ENCODE data around the gene C1orf35.

The C1orf35 gene

DNA sequence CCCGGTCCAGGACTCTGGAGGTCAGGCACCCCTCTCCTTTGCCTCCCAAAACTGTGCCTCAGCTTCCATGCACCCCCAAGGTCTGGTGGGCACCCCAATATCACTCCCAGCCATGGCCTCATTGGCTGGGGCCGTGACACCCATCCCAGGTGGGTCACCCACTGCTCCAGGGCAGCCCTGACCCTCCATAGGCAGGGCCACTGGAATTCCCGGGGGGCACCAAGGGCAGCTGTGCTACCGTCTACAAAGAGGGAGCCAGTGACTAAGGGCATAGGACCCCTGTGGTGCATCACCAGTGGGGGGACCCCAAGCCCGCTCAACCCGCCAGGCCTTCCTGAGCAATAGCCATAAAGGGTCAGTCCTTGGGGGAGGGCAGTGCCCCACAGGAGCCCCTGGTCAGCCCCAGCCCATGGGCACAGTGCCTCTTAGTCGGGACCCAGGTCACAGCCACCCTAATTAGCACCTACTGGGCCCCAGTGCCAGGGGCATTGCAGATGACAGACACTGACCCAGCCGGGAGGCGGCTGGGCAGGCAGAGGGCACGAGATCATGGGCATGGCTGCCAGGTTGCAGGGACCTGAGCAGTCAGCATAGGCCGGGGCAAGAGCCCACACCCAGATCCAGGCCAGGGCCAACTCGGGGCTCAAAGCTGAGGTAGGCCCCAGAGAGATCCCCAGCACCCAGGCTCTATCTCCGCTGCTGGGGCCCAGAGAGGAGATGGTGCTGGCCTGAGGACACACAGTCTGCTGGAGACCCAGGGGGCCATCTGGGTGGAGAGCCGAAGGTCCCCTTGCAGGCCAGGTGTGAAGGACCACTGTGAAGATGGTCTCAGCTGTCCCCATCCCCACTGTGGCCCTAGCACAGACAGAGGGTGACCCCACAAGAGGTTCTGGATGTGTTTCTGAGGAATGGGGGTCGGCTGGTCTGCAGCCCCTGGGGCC, 39.6 kb downstream of the C1orf35 start:
- DNase-seq (ENCODE audit: low read depth in 2 of 2) = no peak

DNA sequence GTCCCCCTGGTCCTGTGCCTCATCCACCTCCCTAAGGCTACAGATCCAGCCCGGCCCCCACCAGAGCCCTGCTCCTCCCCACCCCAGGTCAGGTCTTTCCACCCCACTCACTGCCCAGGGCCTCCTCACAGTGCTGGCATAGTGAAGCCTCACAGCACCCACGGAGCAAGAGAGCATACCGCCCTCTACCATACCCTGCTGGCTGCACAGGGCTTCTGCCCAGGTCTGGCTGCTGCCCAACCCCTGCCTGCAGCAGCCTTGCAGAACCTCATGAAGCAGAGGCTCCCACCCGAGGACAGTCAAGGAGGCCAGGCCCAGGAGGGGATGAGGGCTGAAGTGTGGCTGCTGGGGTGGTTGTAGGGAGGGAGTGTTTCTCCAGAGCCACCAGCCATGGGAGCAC, 40.3 kb downstream of the C1orf35 start:
- DNase-seq (ENCODE audit: low read depth in 2 of 2) = no peak

DNA sequence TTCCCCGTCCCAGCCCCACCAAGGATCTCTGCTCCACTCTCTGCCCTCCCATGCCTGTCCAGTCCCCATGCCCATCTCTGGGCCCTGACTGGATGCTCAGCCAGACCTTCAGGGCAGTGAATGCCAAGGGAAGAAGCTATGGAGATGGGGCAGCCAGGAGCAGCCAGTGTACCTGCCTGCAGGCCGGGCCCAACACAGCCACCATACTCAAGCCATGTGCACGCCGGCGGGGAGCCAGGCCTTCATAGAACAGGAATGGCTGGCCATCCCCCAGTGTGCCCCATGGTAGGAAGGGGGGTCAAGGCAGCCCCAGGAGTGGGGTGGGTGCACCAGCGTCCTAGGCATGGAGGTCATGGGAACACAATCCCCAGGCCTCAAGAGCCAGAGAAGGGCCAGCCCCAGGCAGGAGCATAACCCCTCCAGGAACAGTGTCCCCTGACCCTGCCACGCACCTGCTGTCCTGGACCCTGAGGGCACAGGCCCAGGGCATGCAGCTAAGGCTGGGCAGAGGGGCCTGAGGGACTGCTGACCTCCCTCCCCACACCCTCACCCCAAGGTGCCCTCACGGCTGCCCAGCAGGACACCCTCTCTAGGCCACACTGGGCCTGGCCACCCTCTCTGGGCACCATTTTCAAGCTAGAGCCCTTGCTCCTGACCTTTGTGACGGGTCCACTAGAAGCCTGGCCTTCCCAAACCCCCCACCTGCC, 40.9 kb downstream of the C1orf35 start:
- no peak for DNase-seq (ENCODE audit: low read depth in 2 of 2)

DNA sequence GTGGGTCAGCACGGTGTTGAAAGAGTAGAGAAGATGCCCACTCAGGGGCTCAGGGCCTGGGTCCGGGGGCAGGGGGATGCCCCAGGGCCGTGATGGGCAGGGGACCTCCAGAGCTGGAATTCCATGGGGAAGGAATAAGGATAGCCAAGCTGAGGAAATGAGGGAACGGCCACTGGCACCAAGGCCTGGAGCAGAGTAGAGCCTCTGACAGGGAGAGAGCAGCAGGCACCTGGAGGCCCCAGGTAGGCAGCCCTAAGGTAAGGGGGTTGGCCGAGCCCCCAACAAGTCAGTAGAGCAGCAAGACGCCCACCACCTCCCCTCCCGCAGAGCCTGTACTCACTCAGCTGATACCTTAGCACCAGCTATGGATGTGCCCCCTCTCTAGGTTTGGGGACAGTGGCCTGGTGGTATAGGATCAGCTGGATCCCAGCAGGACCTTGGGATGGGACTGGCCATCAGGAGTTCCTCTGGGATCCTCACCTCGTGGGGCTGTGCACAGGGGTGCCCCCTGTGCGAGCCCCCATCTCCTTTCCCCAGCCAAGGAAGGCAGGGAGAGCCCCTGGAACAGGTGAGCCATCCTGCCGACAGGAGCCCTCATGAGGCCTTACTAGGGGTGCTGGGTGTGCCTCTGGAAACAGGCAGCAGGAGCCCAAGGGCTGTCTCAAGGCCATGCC, 41.6 kb downstream of the C1orf35 start:
- no peak for DNase-seq (ENCODE audit: low read depth in 2 of 2)

DNA sequence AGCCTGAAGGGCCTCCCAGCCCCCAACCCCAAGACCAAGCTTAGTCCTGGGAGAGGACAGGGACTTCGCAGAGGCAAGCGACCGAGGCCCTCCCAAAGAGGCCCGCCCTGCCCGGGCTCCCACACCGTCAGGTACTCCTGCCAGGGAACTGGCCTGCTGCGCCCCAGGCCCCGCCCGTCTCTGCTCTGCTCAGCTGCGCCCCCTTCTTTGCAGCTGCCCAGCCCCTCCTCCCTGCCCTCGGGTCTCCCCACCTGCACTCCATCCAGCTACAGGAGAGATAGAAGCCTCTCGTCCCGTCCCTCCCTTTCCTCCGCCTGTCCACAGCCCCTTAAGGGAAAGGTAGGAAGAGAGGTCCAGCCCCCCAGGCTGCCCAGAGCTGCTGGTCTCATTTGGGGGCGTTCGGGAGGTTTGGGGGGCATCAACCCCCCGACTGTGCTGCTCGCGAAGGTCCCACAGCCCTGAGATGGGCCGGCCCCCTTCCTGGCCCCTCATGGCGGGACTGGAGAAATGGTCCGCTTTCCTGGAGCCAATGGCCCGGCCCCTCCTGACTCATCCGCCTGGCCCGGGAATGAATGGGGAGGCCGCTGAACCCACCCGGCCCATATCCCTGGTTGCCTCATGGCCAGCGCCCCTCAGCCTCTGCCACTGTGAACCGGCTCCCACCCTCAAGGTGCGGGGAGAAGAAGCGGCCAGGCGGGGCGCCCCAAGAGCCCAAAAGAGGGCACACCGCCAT, 42.5 kb downstream of the C1orf35 start:
- no peak for DNase-seq (ENCODE audit: low read depth in 2 of 2)

DNA sequence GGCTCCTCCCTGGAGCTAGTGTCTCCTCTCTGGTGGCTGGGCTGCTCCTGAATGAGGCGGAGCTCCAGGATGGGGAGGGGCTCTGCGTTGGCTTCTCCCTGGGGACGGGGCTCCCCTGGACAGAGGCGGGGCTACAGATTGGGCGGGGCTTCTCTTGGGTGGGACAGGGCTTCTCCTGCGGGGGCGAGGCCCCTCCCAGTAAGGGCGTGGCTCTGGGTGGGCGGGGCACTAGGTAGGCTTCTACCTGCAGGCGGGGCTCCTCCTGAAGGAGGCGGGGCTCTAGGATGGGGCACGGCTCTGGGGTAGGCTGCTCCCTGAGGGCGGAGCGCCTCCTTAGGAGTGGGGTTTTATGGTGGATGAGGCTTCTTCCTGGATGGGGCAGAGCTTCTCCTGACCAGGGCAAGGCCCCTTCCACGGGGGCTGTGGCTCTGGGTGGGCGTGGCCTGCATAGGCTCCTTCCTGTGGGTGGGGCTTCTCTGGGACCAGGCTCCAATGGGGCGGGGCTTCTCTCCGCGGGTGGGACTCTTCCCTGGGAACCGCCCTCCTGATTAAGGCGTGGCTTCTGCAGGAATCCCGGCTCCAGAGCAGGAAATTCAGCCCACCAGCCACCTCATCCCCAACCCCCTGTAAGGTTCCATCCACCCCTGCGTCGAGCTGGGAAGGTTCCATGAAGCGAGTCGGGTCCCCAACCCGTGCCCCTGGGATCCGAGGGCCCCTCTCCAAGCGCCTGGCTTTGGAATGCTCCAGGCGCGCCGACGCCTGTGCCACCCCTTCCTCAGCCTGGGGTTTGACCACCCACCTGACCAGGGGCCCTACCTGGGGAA, 43.3 kb downstream of the C1orf35 start:
- no peak for DNase-seq (ENCODE audit: low read depth in 2 of 2)

DNA sequence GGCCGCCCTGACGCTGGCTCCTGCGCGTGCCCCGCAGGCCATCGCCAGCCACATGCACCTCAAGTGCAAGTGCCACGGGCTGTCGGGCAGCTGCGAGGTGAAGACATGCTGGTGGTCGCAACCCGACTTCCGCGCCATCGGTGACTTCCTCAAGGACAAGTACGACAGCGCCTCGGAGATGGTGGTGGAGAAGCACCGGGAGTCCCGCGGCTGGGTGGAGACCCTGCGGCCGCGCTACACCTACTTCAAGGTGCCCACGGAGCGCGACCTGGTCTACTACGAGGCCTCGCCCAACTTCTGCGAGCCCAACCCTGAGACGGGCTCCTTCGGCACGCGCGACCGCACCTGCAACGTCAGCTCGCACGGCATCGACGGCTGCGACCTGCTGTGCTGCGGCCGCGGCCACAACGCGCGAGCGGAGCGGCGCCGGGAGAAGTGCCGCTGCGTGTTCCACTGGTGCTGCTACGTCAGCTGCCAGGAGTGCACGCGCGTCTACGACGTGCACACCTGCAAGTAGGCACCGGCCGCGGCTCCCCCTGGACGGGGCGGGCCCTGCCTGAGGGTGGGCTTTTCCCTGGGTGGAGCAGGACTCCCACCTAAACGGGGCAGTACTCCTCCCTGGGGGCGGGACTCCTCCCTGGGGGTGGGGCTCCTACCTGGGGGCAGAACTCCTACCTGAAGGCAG, 44.0 kb downstream of the C1orf35 start:
- no peak for DNase-seq (ENCODE audit: low read depth in 2 of 2)

DNA sequence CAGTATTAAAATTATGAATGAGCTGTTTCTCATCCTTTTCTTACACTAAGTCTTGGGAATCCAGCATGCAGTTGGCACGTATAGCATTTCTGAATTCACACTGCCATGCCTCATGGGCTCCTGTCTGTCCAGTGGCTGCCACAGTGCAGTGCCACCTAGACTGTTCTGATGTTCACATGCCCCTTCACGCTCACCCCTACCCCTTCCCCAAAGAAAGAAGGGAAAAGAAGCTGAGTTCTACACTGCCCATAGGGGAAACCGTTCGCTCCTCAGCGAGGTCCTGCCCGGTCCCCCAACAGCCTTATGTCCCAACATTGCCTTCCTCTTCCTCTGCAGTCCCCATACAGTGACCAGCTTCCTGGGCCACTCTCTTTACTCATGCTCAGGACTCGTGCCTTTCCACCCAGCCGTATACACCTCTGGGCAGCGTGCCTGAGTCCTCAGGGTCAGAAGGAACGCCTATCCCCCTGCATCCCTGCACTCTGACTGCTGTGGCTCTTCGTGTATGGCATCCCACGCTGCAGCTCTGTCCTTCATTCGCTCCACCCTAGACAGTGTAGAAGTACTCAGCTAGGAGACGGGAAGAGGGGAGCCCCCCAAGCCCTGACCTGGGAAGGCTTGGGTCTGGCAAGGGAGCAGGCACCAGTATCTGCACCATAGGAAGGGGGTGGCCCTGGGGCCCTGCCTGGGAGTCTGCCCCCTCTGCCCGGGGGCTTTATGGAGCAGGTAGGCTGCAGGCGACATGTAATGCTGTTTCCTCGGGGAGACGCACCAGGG, 44.8 kb downstream of the C1orf35 start:
- no peak for DNase-seq (ENCODE audit: low read depth in 2 of 2)
